ENCODE measurements around the gene SHOC1.

DNA sequence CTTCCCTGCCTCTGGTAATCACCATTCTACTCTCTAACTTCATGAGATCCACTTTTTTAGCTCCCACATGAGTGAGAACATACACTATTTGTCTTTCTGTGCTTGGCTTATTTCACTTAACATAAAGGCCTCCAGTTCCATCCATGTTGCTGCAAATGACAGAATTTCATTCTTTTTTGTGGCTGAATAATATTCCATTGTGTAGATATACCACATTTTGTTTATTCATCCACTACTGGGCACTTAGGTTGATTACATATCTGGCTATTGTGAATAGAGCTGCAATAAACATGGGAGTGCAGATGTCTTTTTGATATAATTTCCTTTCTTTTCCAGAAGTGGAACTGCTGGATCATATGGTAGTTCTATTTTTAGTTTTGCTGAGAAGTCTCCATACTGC is 28.7 kb downstream of the SHOC1 start:
- TF ChIP-seq, protein P1, sequence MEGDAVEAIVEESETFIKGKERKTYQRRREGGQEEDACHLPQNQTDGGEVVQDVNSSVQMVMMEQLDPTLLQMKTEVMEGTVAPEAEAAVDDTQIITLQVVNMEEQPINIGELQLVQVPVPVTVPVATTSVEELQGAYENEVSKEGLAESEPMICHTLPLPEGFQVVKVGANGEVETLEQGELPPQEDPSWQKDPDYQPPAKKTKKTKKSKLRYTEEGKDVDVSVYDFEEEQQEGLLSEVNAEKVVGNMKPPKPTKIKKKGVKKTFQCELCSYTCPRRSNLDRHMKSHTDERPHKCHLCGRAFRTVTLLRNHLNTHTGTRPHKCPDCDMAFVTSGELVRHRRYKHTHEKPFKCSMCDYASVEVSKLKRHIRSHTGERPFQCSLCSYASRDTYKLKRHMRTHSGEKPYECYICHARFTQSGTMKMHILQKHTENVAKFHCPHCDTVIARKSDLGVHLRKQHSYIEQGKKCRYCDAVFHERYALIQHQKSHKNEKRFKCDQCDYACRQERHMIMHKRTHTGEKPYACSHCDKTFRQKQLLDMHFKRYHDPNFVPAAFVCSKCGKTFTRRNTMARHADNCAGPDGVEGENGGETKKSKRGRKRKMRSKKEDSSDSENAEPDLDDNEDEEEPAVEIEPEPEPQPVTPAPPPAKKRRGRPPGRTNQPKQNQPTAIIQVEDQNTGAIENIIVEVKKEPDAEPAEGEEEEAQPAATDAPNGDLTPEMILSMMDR (IDR thresholded peaks at IDR 0.05), result no peak
- TF ChIP-seq EP300 (IDR thresholded peaks at IDR 0.05), result no peak
